ENCODE measurements around the gene TBC1D17.

TBC1D17 gene

GRCh38 chr19:49837009-49837310 lies 40.5 kb upstream of the TBC1D17 start:
- Histone ChIP-seq H3K9me3 (replicated peaks; ENCODE audit: insufficient read depth, low read length) (no peaks in the 10 kb centered on the region), H3K79me2 (ENCODE audit: low read length) (no peaks in the 10 kb centered on the region), H3F3A (ENCODE audit: insufficient read depth, low read length) (no peaks in the 10 kb centered on the region; the same call in 1 of the 2 replicates), H3K9ac (ENCODE audit: low read length) (no peak overlapping the region), H3K4me1 (ENCODE audit: low read length) (no peaks in the 10 kb centered on the region), H3K4me2 (ENCODE audit: low read depth, low read length) (no peak overlapping the region), H3K4me3 (ENCODE audit: low read length) (no peak overlapping the region), H3K27me3 (replicated peaks; ENCODE audit: insufficient read depth, low read length) (no peaks in the 10 kb centered on the region), H3K36me3 (replicated peaks; ENCODE audit: insufficient read depth, low read length) (no peaks in the 10 kb centered on the region), H3K9me2 (replicated peaks; ENCODE audit: insufficient read depth, low read length) (no peaks in the 10 kb centered on the region), H3K27ac (ENCODE audit: low read length) (no peak overlapping the region), H4K20me1 (ENCODE audit: insufficient read depth, low read length) (no peaks in the 10 kb centered on the region), H2AFZ (ENCODE audit: low read length) (no peak overlapping the region)
- DNase-seq = no peak
- TF ChIP-seq CTCF (IDR thresholded peaks at IDR 0.05; ENCODE audit: low read length) (no peak), EZH2phosphoT487 (IDR thresholded peaks at IDR 0.05; ENCODE audit: low read length) (no peak), EZH2 (optimal IDR thresholded peaks at IDR 0.05; ENCODE audit: low read depth, low read length) (no peak)

GRCh38 chr19:49837425-49837824 lies 40.1 kb upstream of the TBC1D17 start:
- Histone ChIP-seq H3K9me2 (replicated peaks; ENCODE audit: insufficient read depth, low read length) (no peaks in the 10 kb centered on the region), H3K9ac (ENCODE audit: low read length) (no peak overlapping the region), H3K4me1 (ENCODE audit: low read length) (no peaks in the 10 kb centered on the region), H3K36me3 (replicated peaks; ENCODE audit: insufficient read depth, low read length) (no peaks in the 10 kb centered on the region), H3F3A (ENCODE audit: insufficient read depth, low read length) (no peaks in the 10 kb centered on the region; the same call in 1 of the 2 replicates), H2AFZ (ENCODE audit: low read length) (no peak overlapping the region), H3K4me3 (ENCODE audit: low read length) (no peak overlapping the region), H3K27me3 (replicated peaks; ENCODE audit: insufficient read depth, low read length) (no peaks in the 10 kb centered on the region), H4K20me1 (ENCODE audit: insufficient read depth, low read length) (no peaks in the 10 kb centered on the region), H3K79me2 (ENCODE audit: low read length) (no peaks in the 10 kb centered on the region), H3K4me2 (ENCODE audit: low read depth, low read length) (no peak overlapping the region), H3K9me3 (replicated peaks; ENCODE audit: insufficient read depth, low read length) (no peaks in the 10 kb centered on the region), H3K27ac (ENCODE audit: low read length) (no peak overlapping the region)
- DNase-seq = no peak
- TF ChIP-seq CTCF (IDR thresholded peaks at IDR 0.05; ENCODE audit: low read length) (no peak), EZH2phosphoT487 (IDR thresholded peaks at IDR 0.05; ENCODE audit: low read length) (no peak), EZH2 (optimal IDR thresholded peaks at IDR 0.05; ENCODE audit: low read depth, low read length) (no peak)

- no peaks in the 10 kb centered on the region for H3K36me3 ChIP-seq (replicated peaks; ENCODE audit: insufficient read depth, low read length)
- DNase-seq = no peak
These were observed 38.5 kb upstream of the TBC1D17 start for GRCh38 chr19:49838885-49839588.

More at GRCh38 chr19:49838885-49839588, 38.5 kb upstream of the TBC1D17 start:
- H3K9ac ChIP-seq (ENCODE audit: low read length) = no peak overlapping the region
- no peaks in the 10 kb centered on the region for H3K79me2 ChIP-seq (ENCODE audit: low read length)
- H3K9me2 ChIP-seq (replicated peaks; ENCODE audit: insufficient read depth, low read length) = no peaks in the 10 kb centered on the region
- no peaks in the 10 kb centered on the region; the same call in 1 of the 2 replicates for H3F3A ChIP-seq (ENCODE audit: insufficient read depth, low read length)
- H3K4me3 ChIP-seq (ENCODE audit: low read length) = no peak overlapping the region
- no peak overlapping the region for H3K27ac ChIP-seq (ENCODE audit: low read length)
- H4K20me1 ChIP-seq (ENCODE audit: insufficient read depth, low read length) = no peaks in the 10 kb centered on the region
- H2AFZ ChIP-seq (ENCODE audit: low read length) = no peak overlapping the region
- H3K27me3 ChIP-seq (replicated peaks; ENCODE audit: insufficient read depth, low read length) = no peaks in the 10 kb centered on the region
- TF ChIP-seq CTCF (IDR thresholded peaks at IDR 0.05; ENCODE audit: low read length) = no peak
- TF ChIP-seq EZH2 (optimal IDR thresholded peaks at IDR 0.05; ENCODE audit: low read depth, low read length) = no peak
- no peak for TF ChIP-seq EZH2phosphoT487 (IDR thresholded peaks at IDR 0.05; ENCODE audit: low read length)
- H3K4me2 ChIP-seq (ENCODE audit: low read depth, low read length) = no peak overlapping the region
- H3K9me3 ChIP-seq (replicated peaks; ENCODE audit: insufficient read depth, low read length) = no peaks in the 10 kb centered on the region
- H3K4me1 ChIP-seq (ENCODE audit: low read length) = no peaks in the 10 kb centered on the region

Data from MM.1S (cell line).